HEK293T (cell line): Measurements from ENCODE around the gene ANKRD12.

Experiments
- CTCF ChIA-PET: fragments of 350-600 bp; formaldehyde crosslinking; extraction: SDS; loops from one replicate; lab custom pipeline; 2021; ENCODE audit warnings: antibody characterized with exemption, inconsistent platforms; lab: Yijun Ruan, JAX
- POLR2A ChIA-PET: fragments of 350-600 bp; formaldehyde crosslinking; extraction: SDS; loops from one replicate; lab custom pipeline; 2020; ENCODE audit warnings: antibody characterized with exemption, inconsistent platforms; lab: Yijun Ruan, JAX
- DNase-seq: peaks from one replicate; pipeline ENCODE4 v3.0.0; 2012; ENCODE audit warnings: mixed read lengths; ENCODE audit errors: extremely low spot score
- ARNT ChIP-seq: fragments of 450-650 bp; IDR thresholded peaks from 2 replicates; pipeline ENCODE4 v1.6.1; 2017; ENCODE audit warnings: mild to moderate bottlenecking
- BHLHE40 ChIP-seq: fragments of 450-650 bp; IDR thresholded peaks from 2 replicates; pipeline ENCODE4 v1.6.1; 2016; ENCODE audit warnings: mild to moderate bottlenecking, moderate library complexity, borderline replicate concordance
- CTBP1 ChIP-seq: fragments of 450-650 bp; IDR thresholded peaks from 2 replicates; pipeline ENCODE4 v1.6.1; 2016; ENCODE audit warnings: borderline replicate concordance
- ELF4 ChIP-seq: fragments of 450-650 bp; IDR thresholded peaks from 2 replicates; pipeline ENCODE4 v1.6.1; 2017; ENCODE audit warnings: antibody characterized with exemption
- FOXA1 ChIP-seq: fragments of 450-650 bp; IDR thresholded peaks from 2 replicates; pipeline ENCODE4 v1.6.1; 2016; ENCODE audit warnings: mild to moderate bottlenecking
- FOXK2 ChIP-seq: fragments of 450-650 bp; IDR thresholded peaks from 2 replicates; pipeline ENCODE4 v1.6.1; 2016; ENCODE audit warnings: mild to moderate bottlenecking
- FOXM1 ChIP-seq: fragments of 450-650 bp; IDR thresholded peaks from 2 replicates; pipeline ENCODE4 v1.6.1; 2017; ENCODE audit warnings: mild to moderate bottlenecking, borderline replicate concordance
- HDGF ChIP-seq: fragments of 450-650 bp; IDR thresholded peaks from 2 replicates; pipeline ENCODE4 v1.6.1; 2017; ENCODE audit warnings: antibody characterized with exemption, borderline replicate concordance
- L3MBTL2 ChIP-seq: fragments of 450-650 bp; conservative IDR thresholded peaks from 2 replicates; pipeline ENCODE4 v1.6.1; 2016; ENCODE audit warnings: mild to moderate bottlenecking
- LEF1 ChIP-seq: fragments of 450-650 bp; IDR thresholded peaks from 2 replicates; pipeline ENCODE4 v1.6.1; 2017; ENCODE audit warnings: mild to moderate bottlenecking, borderline replicate concordance
- NFRKB ChIP-seq: fragments of 450-650 bp; IDR thresholded peaks from 2 replicates; pipeline ENCODE4 v1.6.1; 2016; ENCODE audit warnings: mild to moderate bottlenecking, moderate library complexity
- SP1 ChIP-seq: fragments of 450-650 bp; IDR thresholded peaks from 2 replicates; pipeline ENCODE4 v1.6.1; 2017
- SUZ12 ChIP-seq: fragments of 450-650 bp; IDR thresholded peaks from 2 replicates; pipeline ENCODE4 v1.6.1; 2016; ENCODE audit warnings: mild to moderate bottlenecking
- TARDBP ChIP-seq: fragments of 450-650 bp; IDR thresholded peaks from 2 replicates; pipeline ENCODE4 v1.6.1; 2016
- ZNF384 ChIP-seq: fragments of 450-650 bp; IDR thresholded peaks from 2 replicates; pipeline ENCODE4 v1.6.1; 2016
- TF ChIP-seq, protein P1 (sequence below): fragments of 450-650 bp; IDR thresholded peaks from 2 replicates; pipeline ENCODE4 v1.6.1; 2016

Gene ANKRD12

GRCh38 chr18:9209279-9209678, 72.7 kb downstream of the ANKRD12 start:
- DNase-seq, result no peak
- TF ChIP-seq NFRKB (no peak), SUZ12 (no peak), FOXM1 (no peak), CTBP1 (no peak), ARNT (no peak), SP1 (no peak), ELF4 (no peak), FOXK2 (no peak), ZNF384 (no peak), HDGF (no peak), LEF1 (no peak), FOXA1 (no peak), BHLHE40 (no peak), L3MBTL2 (no peak)
- TF ChIP-seq, protein P1, sequence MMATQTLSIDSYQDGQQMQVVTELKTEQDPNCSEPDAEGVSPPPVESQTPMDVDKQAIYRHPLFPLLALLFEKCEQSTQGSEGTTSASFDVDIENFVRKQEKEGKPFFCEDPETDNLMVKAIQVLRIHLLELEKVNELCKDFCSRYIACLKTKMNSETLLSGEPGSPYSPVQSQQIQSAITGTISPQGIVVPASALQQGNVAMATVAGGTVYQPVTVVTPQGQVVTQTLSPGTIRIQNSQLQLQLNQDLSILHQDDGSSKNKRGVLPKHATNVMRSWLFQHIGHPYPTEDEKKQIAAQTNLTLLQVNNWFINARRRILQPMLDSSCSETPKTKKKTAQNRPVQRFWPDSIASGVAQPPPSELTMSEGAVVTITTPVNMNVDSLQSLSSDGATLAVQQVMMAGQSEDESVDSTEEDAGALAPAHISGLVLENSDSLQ, result no peak
- CTCF ChIA-PET, result no interaction called here
- POLR2A ChIA-PET, result no interaction called here

- CTCF ChIA-PET, result no interaction called here
- no peak for TF ChIP-seq SP1
- TF ChIP-seq FOXK2, result no peak
- no peak for TF ChIP-seq ARNT
- no peak for TF ChIP-seq L3MBTL2
- TF ChIP-seq SUZ12, result no peak
- TF ChIP-seq LEF1, result no peak
- TF ChIP-seq FOXM1, result no peak
- TF ChIP-seq ELF4, result no peak
- no peak for TF ChIP-seq ZNF384
- TF ChIP-seq HDGF, result no peak
- TF ChIP-seq, protein P1, result no peak
- TF ChIP-seq FOXA1, result no peak
- TF ChIP-seq TARDBP, result no peak
- no peak for TF ChIP-seq CTBP1
- TF ChIP-seq NFRKB, result no peak
- TF ChIP-seq BHLHE40, result no peak
- no peak for DNase-seq
- POLR2A ChIA-PET, result no interaction called here
These were observed 74.4 kb downstream of the ANKRD12 start for GRCh38 chr18:9210966-9211365.

DNA sequence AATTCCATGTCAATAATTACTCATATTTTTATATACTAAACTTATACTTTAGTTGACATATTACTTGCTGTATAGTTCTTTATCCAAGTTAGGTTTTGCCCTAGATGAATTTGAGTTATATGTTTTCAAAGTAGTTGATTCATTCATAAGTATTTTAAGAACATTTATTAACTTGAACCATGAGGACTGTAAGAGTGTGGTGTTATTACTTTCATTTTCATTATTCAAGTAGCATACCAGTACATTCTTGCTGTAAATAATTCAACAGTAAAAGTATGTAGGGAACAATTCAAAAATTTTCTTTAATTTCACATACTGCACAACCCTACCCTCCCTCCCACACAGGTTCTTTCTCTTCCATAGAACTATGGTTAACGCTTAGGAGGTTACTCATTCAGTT, 75.4 kb downstream of the ANKRD12 start:
- ChIA-PET CTCF (no interaction called here), POLR2A (no interaction called here)
- DNase-seq, result no peak
- TF ChIP-seq FOXK2 (no peak), CTBP1 (no peak), L3MBTL2 (no peak), SP1 (no peak), ELF4 (no peak)
- TF ChIP-seq, protein P1, result no peak

DNA sequence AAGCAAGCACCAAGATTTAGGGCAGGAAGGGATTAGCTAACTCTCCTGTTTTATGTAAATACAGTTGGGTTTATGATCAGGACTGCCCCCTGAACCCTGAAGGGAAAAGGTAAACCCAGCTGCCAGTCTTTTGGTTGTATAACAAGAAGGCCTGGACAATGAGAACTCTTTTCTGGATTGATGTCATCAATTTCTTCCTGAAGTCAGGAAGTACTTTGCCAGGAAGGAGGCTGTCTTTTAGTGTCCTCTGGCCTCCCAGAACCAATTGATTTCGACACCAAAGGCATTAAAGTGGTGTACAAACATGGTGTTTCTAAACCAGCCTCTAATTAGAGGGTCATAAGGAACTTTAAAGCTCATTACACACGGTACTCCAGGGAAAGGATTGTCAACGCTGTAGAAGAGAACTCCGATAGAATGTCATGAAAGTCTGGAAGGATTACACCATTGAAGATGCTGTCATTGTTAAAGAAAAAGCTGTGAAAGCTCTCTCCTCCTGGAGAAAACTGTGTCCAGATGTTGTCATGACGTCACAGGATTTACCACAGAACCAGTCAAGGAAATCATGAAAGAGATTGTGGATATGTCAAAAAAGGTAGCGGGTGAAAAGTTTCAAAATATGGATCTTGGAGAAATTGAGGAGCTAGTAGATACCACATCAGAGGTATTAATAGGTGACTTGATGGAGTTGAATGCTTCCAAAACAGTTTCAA, 78.8 kb downstream of the ANKRD12 start:
- no peak for DNase-seq
- CTCF ChIA-PET, result no interaction called here
- POLR2A ChIA-PET, result no interaction called here
- TF ChIP-seq LEF1, result no peak
- TF ChIP-seq SUZ12, result no peak
- no peak for TF ChIP-seq NFRKB
- TF ChIP-seq TARDBP, result no peak
- TF ChIP-seq L3MBTL2, result no peak
- TF ChIP-seq FOXA1, result no peak
- TF ChIP-seq ZNF384, result no peak
- no peak for TF ChIP-seq HDGF
- no peak for TF ChIP-seq SP1
- no peak for TF ChIP-seq ELF4
- no peak for TF ChIP-seq BHLHE40
- TF ChIP-seq FOXM1, result no peak
- no peak for TF ChIP-seq CTBP1
- TF ChIP-seq, protein P1, result no peak
- TF ChIP-seq FOXK2, result no peak
- TF ChIP-seq ARNT, result no peak

DNA sequence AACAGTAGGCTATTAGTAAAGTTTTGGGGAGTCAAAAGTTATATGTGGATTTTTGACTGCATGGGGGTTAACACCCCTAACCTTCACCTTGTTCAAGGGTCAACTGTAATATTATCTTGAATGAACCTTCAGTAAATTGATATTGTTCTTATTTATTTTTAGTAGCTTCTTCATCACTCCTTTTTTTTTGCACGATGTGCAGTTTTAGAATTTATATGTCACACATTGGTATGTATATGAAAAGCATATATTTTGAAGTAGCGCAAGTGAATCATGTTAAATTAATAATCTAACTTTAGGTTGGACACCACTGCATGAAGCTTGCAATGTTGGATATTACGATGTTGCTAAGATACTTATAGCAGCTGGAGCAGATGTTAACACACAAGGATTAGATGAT, 79.9 kb downstream of the ANKRD12 start:
- TF ChIP-seq ELF4 (no peak), SUZ12 (no peak), NFRKB (no peak), ARNT (no peak), SP1 (no peak), ZNF384 (no peak), L3MBTL2 (no peak), FOXK2 (no peak)
- TF ChIP-seq, protein P1, result no peak
- no peak for DNase-seq
- POLR2A ChIA-PET, result no interaction called here
- CTCF ChIA-PET, result no interaction called here
